WI38 (cell line): ENCODE measurements around the gene TOR1B.

Experiments used
- H3K4me3 ChIP-seq: 2 replicates; pipeline ENCODE4 v1.5.1; 2011; ENCODE audit warnings: low read depth, mild to moderate bottlenecking, control low read depth, low read length
- TF ChIP-seq, protein P1 (sequence below): IDR thresholded peaks from 2 replicates; pipeline ENCODE4 v1.5.1; 2012; ENCODE audit warnings: low read depth, mild to moderate bottlenecking, control low read depth, low read length

Gene TOR1B

DNA sequence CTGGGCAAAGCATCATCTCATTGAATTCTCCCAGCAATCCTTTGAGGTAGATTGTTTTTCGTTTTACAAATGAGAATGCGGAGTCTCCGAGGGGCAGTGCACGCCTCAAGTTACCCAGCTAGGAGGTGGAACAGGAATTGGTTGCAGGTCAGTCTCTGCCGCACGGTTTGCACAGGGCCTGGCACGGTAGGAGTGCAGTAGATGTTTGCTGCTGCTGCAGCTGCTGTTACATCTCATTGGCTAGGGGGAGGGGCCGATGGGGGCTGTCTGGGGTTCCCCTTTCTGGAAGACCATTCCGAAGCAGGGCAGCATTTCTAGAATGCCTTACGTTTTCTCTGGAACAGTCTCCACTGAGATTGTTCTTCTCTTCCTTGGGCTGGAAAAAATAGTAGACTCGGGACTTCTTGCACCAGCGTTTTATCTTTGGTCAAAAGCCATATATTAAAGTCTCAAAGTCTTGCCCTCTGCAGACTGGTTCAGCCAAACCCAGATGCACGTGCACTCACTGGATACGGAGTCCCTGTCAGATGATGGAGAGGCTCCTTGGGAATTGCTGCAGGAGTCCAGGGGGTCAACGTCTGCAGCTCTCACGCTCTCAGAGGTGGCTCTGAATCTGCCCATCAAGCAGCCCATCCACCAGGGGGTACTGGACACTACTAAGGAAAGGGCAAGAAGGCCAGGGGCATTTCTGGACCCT is 33.5 kb downstream of the TOR1B start:
- peak overlapping the region; percentile 98 for H3K4me3 ChIP-seq
- TF ChIP-seq, protein P1, sequence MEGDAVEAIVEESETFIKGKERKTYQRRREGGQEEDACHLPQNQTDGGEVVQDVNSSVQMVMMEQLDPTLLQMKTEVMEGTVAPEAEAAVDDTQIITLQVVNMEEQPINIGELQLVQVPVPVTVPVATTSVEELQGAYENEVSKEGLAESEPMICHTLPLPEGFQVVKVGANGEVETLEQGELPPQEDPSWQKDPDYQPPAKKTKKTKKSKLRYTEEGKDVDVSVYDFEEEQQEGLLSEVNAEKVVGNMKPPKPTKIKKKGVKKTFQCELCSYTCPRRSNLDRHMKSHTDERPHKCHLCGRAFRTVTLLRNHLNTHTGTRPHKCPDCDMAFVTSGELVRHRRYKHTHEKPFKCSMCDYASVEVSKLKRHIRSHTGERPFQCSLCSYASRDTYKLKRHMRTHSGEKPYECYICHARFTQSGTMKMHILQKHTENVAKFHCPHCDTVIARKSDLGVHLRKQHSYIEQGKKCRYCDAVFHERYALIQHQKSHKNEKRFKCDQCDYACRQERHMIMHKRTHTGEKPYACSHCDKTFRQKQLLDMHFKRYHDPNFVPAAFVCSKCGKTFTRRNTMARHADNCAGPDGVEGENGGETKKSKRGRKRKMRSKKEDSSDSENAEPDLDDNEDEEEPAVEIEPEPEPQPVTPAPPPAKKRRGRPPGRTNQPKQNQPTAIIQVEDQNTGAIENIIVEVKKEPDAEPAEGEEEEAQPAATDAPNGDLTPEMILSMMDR, result no peak

- peak overlapping the region; percentile 20; the same call in 1 of the 2 replicates for H3K4me3 ChIP-seq
- TF ChIP-seq, protein P1, result no peak
These were observed 35.8 kb downstream of the TOR1B start for GRCh38 chr9:129838707-129839259.

DNA sequence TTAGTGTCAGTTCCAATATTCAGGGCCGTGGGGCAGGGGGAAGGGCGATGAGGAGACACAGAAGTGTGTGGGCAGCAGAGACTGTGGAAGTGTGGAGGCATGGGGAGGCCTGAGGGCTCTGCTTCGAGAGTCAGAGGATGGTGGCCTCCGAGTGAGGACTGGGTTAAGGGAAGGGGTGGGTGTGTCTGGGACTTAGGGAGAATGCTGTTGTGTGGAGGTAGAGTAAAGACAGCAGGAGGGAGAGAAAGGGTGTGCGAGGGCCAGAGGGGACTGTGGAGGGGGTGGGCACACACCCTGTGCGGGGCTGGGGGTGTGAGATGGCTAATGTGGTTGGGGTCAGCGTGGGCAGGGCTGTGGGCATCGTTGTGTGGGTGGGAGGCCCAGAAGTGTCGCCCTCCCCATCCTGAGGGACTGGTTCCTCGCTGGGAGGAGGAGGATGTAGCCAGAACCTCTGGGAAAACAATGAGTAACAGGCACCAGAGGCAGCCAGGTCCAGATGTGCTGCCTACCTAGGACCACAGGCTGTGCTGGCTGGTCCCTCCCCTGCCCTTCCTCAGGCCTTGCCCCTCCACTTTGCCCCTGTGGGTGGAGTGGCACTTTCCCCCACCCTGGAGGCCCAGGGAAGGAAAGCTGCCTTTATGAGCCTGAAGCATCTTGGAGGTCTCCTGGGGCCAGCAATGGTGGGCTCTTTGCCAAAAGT is 36.5 kb downstream of the TOR1B start:
- TF ChIP-seq, protein P1, result no peak
- no peak overlapping the region for H3K4me3 ChIP-seq

DNA sequence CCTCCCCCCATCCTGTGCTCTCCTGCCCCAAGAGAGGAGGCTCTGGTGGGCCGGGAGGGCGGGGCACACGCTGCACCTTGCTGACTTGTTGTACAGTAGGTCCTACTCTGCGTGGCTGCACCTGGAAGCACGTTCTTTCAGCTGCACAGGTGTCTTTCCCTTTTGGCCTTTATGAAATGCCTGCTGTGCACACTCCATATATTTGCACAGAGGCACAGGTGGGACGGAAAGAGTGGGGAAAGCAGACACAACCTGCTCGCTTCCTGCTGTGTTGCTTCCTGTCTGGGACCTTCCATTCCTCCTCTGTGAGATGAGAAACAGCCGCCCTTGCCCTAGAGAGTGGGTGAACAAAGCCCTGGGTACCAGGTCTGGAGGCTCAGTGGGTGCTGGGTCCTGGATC is 37.0 kb downstream of the TOR1B start:
- H3K4me3 ChIP-seq, result no peak overlapping the region
- TF ChIP-seq, protein P1, result no peak

DNA sequence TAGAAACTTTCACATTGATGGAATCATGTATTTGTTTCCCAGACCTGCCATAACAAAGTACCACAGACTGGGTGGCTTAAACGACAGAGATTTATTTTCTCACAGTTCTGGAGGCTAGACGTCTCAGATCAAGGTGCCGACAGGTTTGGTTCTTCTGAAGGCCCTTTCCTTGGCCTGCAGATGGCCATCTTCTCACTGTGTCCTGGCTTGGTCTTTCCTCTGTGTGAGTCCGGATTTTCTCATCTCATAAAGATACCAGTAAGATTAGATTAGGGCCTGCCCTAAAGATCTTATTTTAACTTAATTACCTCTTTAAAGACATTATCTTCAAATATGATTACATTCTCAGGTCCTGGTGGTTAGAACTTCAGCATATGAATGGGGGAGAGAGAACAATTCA is 38.1 kb downstream of the TOR1B start:
- no peak overlapping the region for H3K4me3 ChIP-seq

DNA sequence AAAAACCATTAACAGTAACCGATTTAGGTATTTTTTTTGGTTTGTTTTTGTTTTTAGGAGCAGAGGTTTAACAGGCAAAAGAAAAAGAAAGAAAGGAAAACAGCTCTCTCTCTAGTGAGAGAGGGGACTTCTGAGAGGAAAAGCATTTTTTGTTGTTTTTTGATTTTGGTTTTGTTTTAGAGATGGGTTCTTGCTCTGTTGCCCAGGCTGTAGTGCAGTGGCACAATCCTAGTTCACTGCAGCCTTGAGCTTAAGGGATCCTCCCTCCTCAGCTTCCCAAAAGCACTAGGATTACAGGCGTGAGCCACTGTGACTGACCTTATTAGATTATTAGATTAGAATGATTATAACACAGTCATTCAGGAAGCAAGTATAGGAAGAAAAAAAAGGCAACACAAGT is 42.4 kb downstream of the TOR1B start:
- no peak overlapping the region for H3K4me3 ChIP-seq
- TF ChIP-seq, protein P1, result no peak

More for the DNA sequence above, 38.1 kb downstream of the TOR1B start:
- TF ChIP-seq, protein P1, result no peak
